ENCODE data around the gene EPHA10.
"Not testable (repeated sequence)": the region's sequence is repeated elsewhere in the genome, so short reads cannot be mapped to it uniquely, and the experiment has no call there.

EPHA10 gene

GRCh38 chr1:37771440-37771839 lies 6.5 kb upstream of the EPHA10 start:
- DNase-seq (ENCODE audit: low read depth) = not testable (repeated sequence)

- no peak for DNase-seq (ENCODE audit: low read depth)
Measured at GRCh38 chr1:37767488-37767887, 2.6 kb upstream of the EPHA10 start.

GRCh38 chr1:37765916-37766664 lies 1.2 kb upstream of the EPHA10 start:
- no peak for DNase-seq (ENCODE audit: low read depth)

GRCh38 chr1:37764414-37764825 lies 500 bp downstream of the EPHA10 start:
- no peak for DNase-seq (ENCODE audit: low read depth)

- no peak for DNase-seq (ENCODE audit: low read depth)
Measured at GRCh38 chr1:37763791-37764413, 1.0 kb downstream of the EPHA10 start.

- no peak for DNase-seq (ENCODE audit: low read depth)
Measured at GRCh38 chr1:37762516-37762915, 2.4 kb downstream of the EPHA10 start.

- no peak for DNase-seq (ENCODE audit: low read depth)
Measured at GRCh38 chr1:37761416-37762095, 3.4 kb downstream of the EPHA10 start.

GRCh38 chr1:37759451-37759850 lies 5.5 kb downstream of the EPHA10 start:
- DNase-seq (ENCODE audit: low read depth) = no peak

- no peak for DNase-seq (ENCODE audit: low read depth)
Measured at GRCh38 chr1:37755951-37756560, 8.9 kb downstream of the EPHA10 start.

- DNase-seq (ENCODE audit: low read depth) = no peak
Measured at GRCh38 chr1:37755290-37755689, 9.6 kb downstream of the EPHA10 start.

GRCh38 chr1:37753473-37754321 lies 11.2 kb downstream of the EPHA10 start:
- no peak for DNase-seq (ENCODE audit: low read depth)

GRCh38 chr1:37752583-37753471 lies 12.1 kb downstream of the EPHA10 start:
- DNase-seq (ENCODE audit: low read depth) = no peak

- no peak for DNase-seq (ENCODE audit: low read depth)
Measured at GRCh38 chr1:37752213-37752582, 12.7 kb downstream of the EPHA10 start.

- DNase-seq (ENCODE audit: low read depth) = no peak
Measured at GRCh38 chr1:37748565-37748964, 16.4 kb downstream of the EPHA10 start.

GRCh38 chr1:37746806-37747205 lies 18.1 kb downstream of the EPHA10 start:
- DNase-seq (ENCODE audit: low read depth) = no peak

- no peak for DNase-seq (ENCODE audit: low read depth)
Measured at GRCh38 chr1:37741662-37742061, 23.3 kb downstream of the EPHA10 start.

GRCh38 chr1:37741130-37741529 lies 23.8 kb downstream of the EPHA10 start:
- no peak for DNase-seq (ENCODE audit: low read depth)

GRCh38 chr1:37739222-37739621 lies 25.7 kb downstream of the EPHA10 start:
- no peak for DNase-seq (ENCODE audit: low read depth)

GRCh38 chr1:37738619-37739018 lies 26.3 kb downstream of the EPHA10 start:
- not testable (repeated sequence) for DNase-seq (ENCODE audit: low read depth)

GRCh38 chr1:37737975-37738374 lies 26.9 kb downstream of the EPHA10 start:
- not testable (repeated sequence) for DNase-seq (ENCODE audit: low read depth)

Data from fibroblast of gingiva (primary cell).